Spleen (tissue), 7 donors: ENCODE measurements around the gene PTPN3.

Experiments
- CTCF ChIP-seq, 11 experiments: fragments of 200-600 bp in 7 of 11; fragments of 450-650 bp in 4 of 11; sonication (generic) in 4 of 11; IDR thresholded peaks in 8 of 11; conservative IDR thresholded peaks in 3 of 11; 1 replicate in 7 of 11; 2 replicates in 4 of 11; pipeline versions ENCODE4 v1.4.0 to v1.8.0; 2016 to 2021; ENCODE audit warnings: antibody characterized with exemption in 11 of 11, inconsistent platforms in 4 of 11, mild to moderate bottlenecking in 1 of 11
- POLR2A ChIP-seq, 3 donors: fragments of 450-650 bp; IDR thresholded peaks; one replicate each; pipeline ENCODE4 v1.5.1; 2017; ENCODE audit warnings: antibody characterized with exemption in 3 of 3, mild to moderate bottlenecking in 1 of 3
- POLR2AphosphoS5 ChIP-seq, 3 donors: sonication (generic); formaldehyde crosslinking; IDR thresholded peaks; one replicate each; pipeline ENCODE4 v1.5.1; 2017; ENCODE audit warnings: antibody characterized with exemption in 3 of 3
- donor health status: DM: no; HTN: no; CAD: no; lungs with moderate emphysema.
- donor health status: DM: no; HTN: no; CAD: no.
- donor health status: DM: no; HTN: no; CAD: no.

GRCh38 chr9:109360771-109361170 is 137.3 kb downstream of the PTPN3 start:
- TF ChIP-seq CTCF (IDR thresholded peaks at IDR 0.05 in 8 of 11, conservative IDR thresholded peaks at IDR 0.05 in 3 of 11): no peak
- TF ChIP-seq POLR2A (IDR thresholded peaks at IDR 0.05): no peak
- TF ChIP-seq POLR2AphosphoS5 (IDR thresholded peaks at IDR 0.05): no peak
